ENCODE data around the gene RAMP3. TPM values are rescaled to one million over a fixed set of nuclear protein-coding genes. Genes with fewer than 3 reads are reported as not detected.
A peak's percentile ranks its signal among the peaks of the same experiment; 100 is the strongest.

RAMP3 gene
- total and polyA plus RNA-seq, 9 donors, result 2.9 to 26.0 (median 8.0) TPM

GRCh38 chr7:45179666-45180065 is 22.1 kb downstream of the RAMP3 start:
- Histone ChIP-seq H3K27ac (no peak overlapping the region), H3K4me1 (ENCODE audit: insufficient read depth) (no peaks in the 10 kb centered on the region), H3K4me3 (no peak overlapping the region), H3K9me3 (no peaks in the 10 kb centered on the region), H3K36me3 (no peaks in the 10 kb centered on the region), H3K27me3 (no peaks in the 10 kb centered on the region)
- 77 to 83% (median 80%) methylated on average over 9 of the region's 9 CpGs for WGBS, 3 donors
- intact Hi-C loops (cut with DNase I), result no loop called here
- no peak for TF ChIP-seq POLR2A (IDR thresholded peaks at IDR 0.05)
- peak in 1 of 5 donors; percentile 3 for DNase-seq

- DNase-seq, result peak in 1 of 5 donors; percentile 21
- 73 to 83% (median 79%) methylated on average over 13 of the region's 13 CpGs for WGBS, 3 donors
- no peaks in the 10 kb centered on the region for H3K27me3 ChIP-seq
These were observed 22.7 kb downstream of the RAMP3 start for GRCh38 chr7:45180084-45180986.

GRCh38 chr7:45181286-45181960 is 23.8 kb downstream of the RAMP3 start:
- Histone ChIP-seq H3K27ac (no peak overlapping the region), H3K4me1 (ENCODE audit: insufficient read depth) (no peaks in the 10 kb centered on the region), H3K4me3 (no peak overlapping the region), H3K36me3 (no peaks in the 10 kb centered on the region), H3K27me3 (no peaks in the 10 kb centered on the region), H3K9me3 (no peaks in the 10 kb centered on the region)
- TF ChIP-seq EP300 (IDR thresholded peaks at IDR 0.05), result no peak
- TF ChIP-seq CTCF (IDR thresholded peaks at IDR 0.05), result no peak
- TF ChIP-seq POLR2A (IDR thresholded peaks at IDR 0.05), result no peak
- 77 to 80% (median 79%) methylated on average over 7 of the region's 7 CpGs for WGBS, 3 donors
- intact Hi-C loops (cut with DNase I), result no loop called here
- no peak for DNase-seq

More at GRCh38 chr7:45180084-45180986, 22.7 kb downstream of the RAMP3 start:
- Histone ChIP-seq H3K27ac (no peak overlapping the region), H3K4me3 (no peak overlapping the region), H3K36me3 (no peaks in the 10 kb centered on the region), H3K9me3 (no peaks in the 10 kb centered on the region), H3K4me1 (ENCODE audit: insufficient read depth) (no peaks in the 10 kb centered on the region)
- TF ChIP-seq CTCF (IDR thresholded peaks at IDR 0.05), result no peak
- no peak for TF ChIP-seq EP300 (IDR thresholded peaks at IDR 0.05)
- no peak for TF ChIP-seq POLR2A (IDR thresholded peaks at IDR 0.05)
- intact Hi-C loops (cut with DNase I), result no loop called here

- intact Hi-C loops (cut with DNase I), result no loop called here
- H3K9me3 ChIP-seq, result no peaks in the 10 kb centered on the region
- no peaks in the 10 kb centered on the region for H3K27me3 ChIP-seq
- 67 to 78% (median 76%) methylated on average over 8 of the region's 8 CpGs for WGBS, 3 donors
- no peak for DNase-seq
- no peak for TF ChIP-seq POLR2A (IDR thresholded peaks at IDR 0.05)
- TF ChIP-seq EP300 (IDR thresholded peaks at IDR 0.05), result no peak
- no peak for TF ChIP-seq CTCF (IDR thresholded peaks at IDR 0.05)
- H3K4me3 ChIP-seq, result no peak overlapping the region
- no peaks in the 10 kb centered on the region for H3K4me1 ChIP-seq (ENCODE audit: insufficient read depth)
- no peak overlapping the region for H3K27ac ChIP-seq
- H3K36me3 ChIP-seq, result no peaks in the 10 kb centered on the region
These were observed 24.6 kb downstream of the RAMP3 start for GRCh38 chr7:45181991-45182855.
